Activated T-helper 1 cell treated with anti-CD3 and anti-CD28 coated beads, Interleukin-12 subunit alpha, Interleukin-12 subunit beta, Interleukin-2, Interleukin-4 antibody, amounts not matched to agents 30 ng/mL and 10 ng/mL and 1 ng/mL, durations not matched to agents 14 hours and 24 hours and 36 hours (primary cell): ENCODE data around the gene RNU1-3. TPM values are rescaled to one million over a fixed set of nuclear protein-coding genes. Genes with fewer than 3 reads are reported as not detected.
"Not testable (repeated sequence)": the region's sequence is repeated elsewhere in the genome, so short reads cannot be mapped to it uniquely, and the experiment has no call there.

Experiments used
- DNase-seq: peaks from one replicate; pipeline ENCODE4 v3.0.0; 2021; ENCODE audit warnings: low spot score
- H3K27ac Mint-ChIP-seq: one replicate; pipeline ENCODE4 v1.8.0; 2021; ENCODE audit warnings: mild to moderate bottlenecking, mixed read lengths
- H3K27me3 Mint-ChIP-seq: one replicate; pipeline ENCODE4 v1.8.0; 2022; ENCODE audit warnings: mild to moderate bottlenecking, moderate library complexity, mixed read lengths; ENCODE audit not compliant: insufficient read depth
- H3K36me3 Mint-ChIP-seq: one replicate; pipeline ENCODE4 v1.8.0; 2021; ENCODE audit warnings: low read depth, mixed read lengths
- H3K4me1 Mint-ChIP-seq: one replicate; pipeline ENCODE4 v1.8.0; 2021; ENCODE audit warnings: low read depth, mixed read lengths
- H3K4me3 Mint-ChIP-seq: one replicate; pipeline ENCODE4 v1.8.0; 2021; ENCODE audit warnings: mild to moderate bottlenecking, moderate library complexity, mixed read lengths
- H3K9me3 Mint-ChIP-seq: one replicate; pipeline ENCODE4 v1.8.0; 2021; ENCODE audit warnings: mixed read lengths
- intact Hi-C: fragments of 100-400 bp; cut with micrococcal nuclease; formaldehyde crosslinking; loops from one replicate; pipeline ENCODE4 v1.15.1; 2024
- total RNA-seq: library from RNA; stranded (reverse); gene quantifications from 2 replicates; pipeline ENCODE4 v1.2.3, GENCODE V29; 2022

The RNU1-3 gene
- total RNA-seq, 1 donor from 2014 or later: 3,041 TPM

GRCh38 chr1:16623337-16623736 lies 43.4 kb downstream of the RNU1-3 start:
- DNase-seq, H3K4me3 Mint-ChIP-seq, H3K9me3 Mint-ChIP-seq, H3K27ac Mint-ChIP-seq, intact Hi-C loops, H3K4me1 Mint-ChIP-seq, H3K27me3 Mint-ChIP-seq: not testable (repeated sequence)
- H3K36me3 Mint-ChIP-seq: peaks cover 20% of the 10 kb centered on the region

GRCh38 chr1:16621681-16622315 lies 45.0 kb downstream of the RNU1-3 start:
- H3K9me3 Mint-ChIP-seq, H3K27me3 Mint-ChIP-seq, H3K4me1 Mint-ChIP-seq, H3K4me3 Mint-ChIP-seq, H3K27ac Mint-ChIP-seq, DNase-seq: not testable (repeated sequence)
- intact Hi-C loops: loop anchor here (1.0 kb wide), 1 partner anchor 330 kb away; no protein-coding TSS in a partner anchor
- peaks cover 12% of the 10 kb centered on the region for H3K36me3 Mint-ChIP-seq

GRCh38 chr1:16621300-16621658 lies 45.5 kb downstream of the RNU1-3 start:
- no peak overlapping the region for H3K4me3 Mint-ChIP-seq
- H3K4me1 Mint-ChIP-seq: no peaks in the 10 kb centered on the region
- intact Hi-C loops: loop anchor here (1.0 kb wide), 1 partner anchor 330 kb away; no protein-coding TSS in a partner anchor
- DNase-seq: no peak
- no peak overlapping the region for H3K27ac Mint-ChIP-seq
- H3K36me3 Mint-ChIP-seq: peaks cover 7% of the 10 kb centered on the region
- H3K27me3 Mint-ChIP-seq: no peaks in the 10 kb centered on the region
- no peaks in the 10 kb centered on the region for H3K9me3 Mint-ChIP-seq

GRCh38 chr1:16619803-16620501 lies 46.8 kb downstream of the RNU1-3 start:
- H3K4me1 Mint-ChIP-seq, DNase-seq, intact Hi-C loops: not testable (repeated sequence)

DNA sequence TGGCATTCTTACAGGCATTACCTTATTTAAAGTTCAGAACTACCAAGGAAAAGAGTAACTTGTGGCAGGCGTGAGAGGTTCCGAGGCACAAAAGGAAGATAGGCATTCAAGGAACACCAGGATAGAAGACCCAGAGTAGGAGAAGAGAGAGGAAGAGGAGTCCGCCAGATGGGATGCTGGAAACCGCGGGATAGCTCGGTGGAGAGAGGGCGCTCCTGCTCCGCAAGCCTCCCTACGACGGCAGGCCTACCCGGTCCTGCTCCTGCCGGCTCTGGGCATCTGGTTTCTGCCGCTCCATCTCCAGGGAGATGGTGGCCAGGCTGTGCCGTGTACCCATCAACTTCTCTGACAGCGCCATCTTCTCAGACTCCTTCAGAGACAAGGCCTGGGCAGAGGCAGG lies 48.0 kb downstream of the RNU1-3 start:
- intact Hi-C loops: no loop called here
- no peaks in the 10 kb centered on the region for H3K36me3 Mint-ChIP-seq
- no peaks in the 10 kb centered on the region for H3K9me3 Mint-ChIP-seq
- DNase-seq: no peak
- no peak overlapping the region for H3K4me3 Mint-ChIP-seq
- H3K4me1 Mint-ChIP-seq: no peaks in the 10 kb centered on the region
- no peak overlapping the region for H3K27ac Mint-ChIP-seq
- H3K27me3 Mint-ChIP-seq: no peaks in the 10 kb centered on the region

More at GRCh38 chr1:16619803-16620501, 46.8 kb downstream of the RNU1-3 start:
- H3K27me3 Mint-ChIP-seq, H3K4me3 Mint-ChIP-seq, H3K27ac Mint-ChIP-seq, H3K36me3 Mint-ChIP-seq, H3K9me3 Mint-ChIP-seq: not testable (repeated sequence)

GRCh38 chr1:16617778-16618580 lies 48.8 kb downstream of the RNU1-3 start:
- no peaks in the 10 kb centered on the region for H3K36me3 Mint-ChIP-seq
- H3K4me1 Mint-ChIP-seq: no peaks in the 10 kb centered on the region
- H3K4me3 Mint-ChIP-seq: no peak overlapping the region
- H3K9me3 Mint-ChIP-seq: no peaks in the 10 kb centered on the region
- DNase-seq: no peak
- intact Hi-C loops: loop anchor here (2.0 kb wide), 2 partner anchors 17 to 177 kb away; partner anchors contain the start of gene NECAP2
- no peak overlapping the region for H3K27ac Mint-ChIP-seq
- no peaks in the 10 kb centered on the region for H3K27me3 Mint-ChIP-seq

- intact Hi-C loops: loop anchor here (2.0 kb wide), 2 partner anchors 18 to 176 kb away; partner anchors contain the start of gene NECAP2
- no peaks in the 10 kb centered on the region for H3K36me3 Mint-ChIP-seq
- peak; percentile 4 for DNase-seq
- no peak overlapping the region for H3K4me3 Mint-ChIP-seq
- H3K27ac Mint-ChIP-seq: no peak overlapping the region
- no peaks in the 10 kb centered on the region for H3K9me3 Mint-ChIP-seq
- no peaks in the 10 kb centered on the region for H3K27me3 Mint-ChIP-seq
- no peaks in the 10 kb centered on the region for H3K4me1 Mint-ChIP-seq
Observed at GRCh38 chr1:16617114-16617631, 49.6 kb downstream of the RNU1-3 start.

Other genes starting within 250 kb of the RNU1-3 start
- not detected in 2 replicates for gene SPATA21, start 229.5 kb downstream of the RNU1-3 start, total RNA-seq
- 79.9 and 81.9 TPM in 2 replicates for gene NECAP2, start 226.2 kb downstream of the RNU1-3 start, total RNA-seq
- gene RNU1-1, start 152.7 kb downstream of the RNU1-3 start, total RNA-seq: 2,178 and 3,041 TPM in 2 replicates
- 4.4 and 6.1 TPM in 2 replicates for gene NBPF1, start 53.4 kb downstream of the RNU1-3 start, total RNA-seq
- 2,178 and 3,041 TPM in 2 replicates for gene RNU1-4, start 73.6 kb upstream of the RNU1-3 start, total RNA-seq
- gene RNU1-2, start 229.0 kb upstream of the RNU1-3 start, total RNA-seq: 2,178 and 3,041 TPM in 2 replicates